Stimulated activated CD8-positive, alpha-beta memory T cell treated with anti-CD3 and anti-CD28 coated beads, Interleukin-4, amount 100 ng/mL, for 1 hour (primary cell): Measurements from ENCODE around the gene ADAM33.

Source experiments
- DNase-seq, 2 donors: peaks; one replicate each; pipeline ENCODE4 v3.0.0-alpha.2; 2020; ENCODE audit warnings: low read depth in 2 of 2, low spot score in 1 of 2

Gene ADAM33

GRCh38 chr20:3687655-3688054 lies 5.8 kb upstream of the ADAM33 start:
- DNase-seq: no peak

- no peak for DNase-seq
Measured at GRCh38 chr20:3686867-3687321, 5.1 kb upstream of the ADAM33 start.

GRCh38 chr20:3686421-3686820 lies 4.6 kb upstream of the ADAM33 start:
- no peak for DNase-seq

DNA sequence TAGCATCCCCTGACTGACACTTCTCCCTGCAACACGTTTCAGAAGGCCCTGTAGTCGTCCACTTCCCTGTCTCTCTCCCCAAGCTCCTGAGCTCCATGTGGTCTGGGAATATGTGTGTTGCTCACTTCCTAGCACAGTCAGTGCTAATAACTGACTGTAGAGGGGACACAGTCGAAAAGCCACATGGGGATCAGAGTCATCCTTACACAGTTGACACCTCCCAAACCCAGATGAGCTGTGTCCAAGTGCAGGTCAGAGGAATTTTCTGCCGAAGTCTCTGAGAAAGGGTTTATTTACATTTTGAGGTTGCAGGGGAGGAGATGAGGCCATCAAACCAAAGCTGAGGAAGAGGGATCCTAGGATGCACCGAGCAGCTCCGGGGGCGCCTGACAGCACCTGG lies 3.5 kb upstream of the ADAM33 start:
- no peak for DNase-seq

DNA sequence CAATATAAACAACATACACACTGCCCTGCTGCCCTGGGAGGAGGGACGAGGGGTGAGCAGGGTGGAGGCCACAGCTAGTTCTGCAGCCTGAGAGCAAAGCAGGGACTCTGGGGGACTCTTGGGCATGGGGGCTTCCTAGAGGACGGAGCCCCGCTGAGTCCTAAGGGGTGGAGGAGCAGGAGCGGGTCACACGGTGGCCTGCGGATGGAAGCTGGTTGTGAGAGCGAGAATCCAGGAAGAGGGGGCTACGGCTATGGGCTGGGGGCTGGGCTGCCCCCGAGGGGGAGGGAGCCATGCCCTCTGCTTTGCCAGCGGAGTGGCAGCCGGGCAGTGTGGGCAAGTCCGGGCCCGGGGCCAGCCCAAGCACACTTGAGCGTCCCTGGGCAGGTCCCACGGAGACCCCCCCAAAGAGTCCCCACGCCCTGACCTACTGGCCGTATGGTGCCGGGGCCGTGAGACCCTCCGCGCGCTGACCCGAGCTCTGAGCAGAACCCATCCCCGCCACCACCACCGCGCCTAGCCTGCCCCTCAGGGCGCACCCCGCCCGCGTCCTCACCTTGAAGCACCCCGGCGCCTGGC lies 369 bp downstream of the ADAM33 start:
- DNase-seq: no peak

DNA sequence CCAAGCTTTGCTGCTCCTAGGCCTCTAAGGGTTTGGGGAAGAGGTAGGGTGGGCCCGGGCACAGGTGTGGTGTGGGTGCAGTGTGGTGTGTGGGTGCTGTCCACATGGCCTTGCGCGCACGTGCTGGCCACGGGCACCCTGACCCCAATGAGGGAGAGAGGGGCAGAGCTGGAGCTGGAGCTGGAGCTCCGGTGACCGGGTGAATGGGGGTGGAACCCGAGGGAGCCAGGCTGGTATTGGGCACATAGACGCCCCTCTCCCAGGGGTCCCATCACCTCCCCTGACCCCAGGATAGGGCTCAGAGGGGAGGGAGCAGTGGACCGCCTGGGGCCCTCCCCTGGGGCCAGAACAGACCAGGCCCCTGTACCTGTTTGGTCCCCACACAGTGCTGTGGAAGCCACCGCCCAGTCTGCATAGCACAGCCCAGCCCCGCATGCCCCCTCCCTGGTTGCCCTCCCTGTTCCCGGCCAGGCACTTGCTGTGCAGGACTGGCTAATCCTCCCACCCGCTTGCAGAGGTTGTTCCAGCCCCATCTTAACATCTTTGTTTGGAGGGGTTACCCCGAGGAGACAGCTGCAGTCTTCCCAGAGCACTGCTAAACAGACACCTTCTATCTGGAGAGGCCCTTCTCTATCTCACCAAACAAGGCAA lies 984 bp downstream of the ADAM33 start:
- DNase-seq: no peak

DNA sequence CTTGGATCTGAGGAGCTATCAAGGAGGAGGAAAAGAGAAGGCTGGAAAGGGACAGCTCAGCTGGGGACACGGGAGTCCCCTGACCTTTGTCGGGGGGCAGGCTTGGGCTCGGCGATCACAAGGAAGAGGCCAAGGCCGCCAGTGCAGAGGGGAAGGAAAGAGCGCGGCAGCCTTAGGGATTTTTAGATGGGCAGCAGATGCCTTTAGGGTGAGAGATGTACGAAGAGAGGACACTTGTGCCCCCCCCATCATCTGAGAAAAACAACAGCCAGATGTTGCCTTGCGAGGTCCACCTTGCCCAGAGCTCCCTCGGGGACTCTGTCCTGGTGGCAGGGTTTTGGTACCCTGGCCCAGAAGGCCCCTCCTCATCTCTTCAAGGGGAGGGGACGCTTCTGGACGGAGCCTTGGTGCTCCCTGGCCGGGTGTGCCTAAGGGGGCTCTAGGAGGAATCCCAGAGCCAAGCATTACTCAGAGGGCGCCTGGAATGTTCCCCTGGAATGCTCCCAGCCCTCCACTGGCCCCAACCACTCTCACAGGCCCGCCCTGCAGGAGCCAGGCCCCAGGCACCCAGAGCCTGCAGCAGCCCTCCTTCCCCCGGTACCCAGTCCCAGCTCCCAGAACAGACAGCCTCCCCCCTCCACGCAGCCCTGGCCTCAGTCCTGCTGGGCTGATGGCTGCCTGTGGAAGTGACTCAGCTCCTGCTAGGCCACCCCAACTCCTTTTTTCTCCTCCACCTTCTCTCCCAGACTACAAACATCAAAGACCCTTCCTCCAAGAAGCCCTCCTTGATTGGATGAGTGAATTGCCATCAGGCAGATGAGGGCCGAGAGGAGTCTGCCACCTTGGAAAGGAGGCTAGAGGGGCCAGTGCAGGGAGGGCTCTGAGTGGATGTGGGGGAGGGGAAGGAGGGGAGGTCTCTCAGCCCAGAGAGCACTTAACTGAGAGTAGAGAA lies 1.8 kb downstream of the ADAM33 start:
- DNase-seq: no peak

DNA sequence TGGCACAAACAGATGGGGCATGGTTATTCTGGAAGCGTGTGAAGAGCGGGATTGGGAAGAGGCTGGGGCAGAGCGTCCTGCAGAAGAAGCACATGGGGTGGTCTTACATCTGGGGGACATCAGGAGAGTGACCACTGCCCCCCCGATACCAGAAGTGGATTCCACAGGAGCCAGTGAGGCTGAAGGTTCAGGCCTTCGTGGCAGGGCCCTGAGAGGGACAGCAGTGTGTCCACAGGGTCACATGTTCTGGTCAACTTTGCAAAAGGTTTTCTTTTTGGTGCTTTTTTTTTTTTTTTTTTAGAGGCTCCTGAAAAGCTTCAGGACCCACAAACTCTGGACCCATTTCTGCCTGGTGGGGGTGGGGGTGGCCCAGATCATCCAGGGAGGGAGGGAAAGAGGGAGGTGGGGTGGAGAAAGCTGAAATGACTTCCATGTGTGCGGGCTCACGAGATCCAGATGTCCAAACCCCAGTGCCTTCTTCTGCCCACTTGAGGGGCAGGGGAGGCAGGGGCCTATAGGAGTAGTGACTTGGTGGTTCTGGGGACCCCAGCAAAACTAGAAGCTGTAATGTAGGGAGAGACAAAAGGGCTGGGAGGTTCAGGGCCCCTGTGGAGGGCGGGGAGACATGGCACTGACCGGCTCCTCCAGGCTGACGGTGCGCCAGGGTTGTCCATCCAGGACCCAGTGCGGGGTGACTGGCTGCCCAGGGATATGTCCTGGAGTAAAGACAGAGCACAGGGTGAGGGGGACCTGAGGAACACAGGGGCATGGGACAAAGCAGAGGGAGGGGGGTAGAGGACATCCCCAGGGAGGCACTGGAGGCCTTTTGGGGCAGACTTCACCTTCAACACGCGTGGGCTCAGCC lies 2.7 kb downstream of the ADAM33 start:
- DNase-seq: no peak

- DNase-seq: no peak
Measured at GRCh38 chr20:3678198-3678597, 3.6 kb downstream of the ADAM33 start.

GRCh38 chr20:3677733-3678132 lies 4.1 kb downstream of the ADAM33 start:
- no peak for DNase-seq

GRCh38 chr20:3674995-3675900 lies 6.6 kb downstream of the ADAM33 start:
- no peak for DNase-seq

- DNase-seq: no peak
Measured at GRCh38 chr20:3674447-3674846, 7.4 kb downstream of the ADAM33 start.

DNA sequence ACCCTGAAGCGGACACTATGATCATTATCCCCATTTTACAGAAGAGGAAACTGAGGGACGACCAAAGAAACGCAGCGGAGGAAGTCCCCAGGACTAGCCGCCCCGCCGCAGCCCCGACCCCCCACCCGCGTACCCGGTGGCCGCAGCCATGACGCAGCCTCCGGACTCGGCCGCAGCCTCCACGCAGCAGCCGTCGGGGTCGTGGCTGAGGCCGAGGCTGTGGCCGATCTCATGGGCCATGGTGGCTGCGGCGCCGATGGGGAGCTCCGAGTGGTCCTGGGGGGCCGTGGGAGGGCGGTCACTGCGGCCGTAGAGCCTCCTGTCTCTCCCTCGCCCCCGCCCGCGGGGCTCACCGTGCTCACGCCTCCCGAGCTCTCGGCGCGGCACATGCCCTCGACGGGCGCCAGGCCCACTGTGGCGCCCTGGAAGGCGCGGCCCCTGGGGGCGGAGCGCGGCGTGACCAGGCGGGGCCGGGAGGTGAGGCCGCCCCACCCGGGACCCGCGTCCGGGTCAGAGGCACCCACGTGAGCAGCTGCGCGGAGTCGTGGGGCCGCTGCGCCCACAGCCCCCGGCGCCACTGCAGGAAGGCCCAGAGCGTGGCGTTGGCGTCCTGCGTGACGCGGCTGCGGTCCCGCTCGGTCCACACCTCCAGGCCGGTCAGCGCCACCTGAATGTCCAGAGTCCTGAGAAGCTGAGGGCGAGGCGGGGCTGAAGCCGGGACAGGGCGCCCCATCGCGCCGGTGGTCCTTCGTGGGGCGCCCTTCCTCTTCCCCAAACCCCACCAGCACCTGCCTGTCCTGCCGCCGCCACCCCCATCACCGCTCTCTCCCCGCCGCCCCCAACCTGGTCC lies 8.4 kb downstream of the ADAM33 start:
- DNase-seq: no peak

DNA sequence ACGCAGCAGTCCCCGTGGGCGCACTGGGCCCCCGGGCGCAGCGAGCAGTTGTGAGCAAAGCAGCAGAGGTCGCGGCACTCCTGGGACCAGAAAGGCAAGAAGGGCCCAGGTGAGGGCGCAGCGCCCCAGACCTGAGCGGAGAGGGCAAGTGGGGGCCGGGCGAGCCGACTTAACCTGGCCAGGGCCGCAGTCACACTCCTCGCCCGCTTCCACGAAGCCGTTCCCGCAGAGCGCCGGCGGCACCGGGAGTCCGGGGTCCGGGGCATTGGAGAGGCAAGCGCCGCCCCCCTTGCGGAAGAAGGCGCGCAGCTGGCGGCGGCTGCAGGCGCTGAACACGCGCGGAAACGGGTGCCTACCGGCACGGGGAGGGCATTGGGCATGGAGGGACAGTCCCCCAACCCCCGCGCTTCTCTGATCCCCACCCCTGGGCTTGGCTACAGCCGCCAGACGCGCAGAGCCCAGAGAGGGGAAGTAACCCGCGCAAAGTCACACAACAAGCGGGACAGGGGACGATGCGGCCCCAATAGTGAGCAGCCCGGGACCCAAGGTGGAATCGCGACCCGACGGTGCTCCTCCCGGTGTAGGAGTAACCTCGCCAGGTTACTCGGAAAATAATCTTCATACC lies 9.2 kb downstream of the ADAM33 start:
- no peak for DNase-seq

GRCh38 chr20:3671986-3672546 lies 9.7 kb downstream of the ADAM33 start:
- no peak for DNase-seq

DNA sequence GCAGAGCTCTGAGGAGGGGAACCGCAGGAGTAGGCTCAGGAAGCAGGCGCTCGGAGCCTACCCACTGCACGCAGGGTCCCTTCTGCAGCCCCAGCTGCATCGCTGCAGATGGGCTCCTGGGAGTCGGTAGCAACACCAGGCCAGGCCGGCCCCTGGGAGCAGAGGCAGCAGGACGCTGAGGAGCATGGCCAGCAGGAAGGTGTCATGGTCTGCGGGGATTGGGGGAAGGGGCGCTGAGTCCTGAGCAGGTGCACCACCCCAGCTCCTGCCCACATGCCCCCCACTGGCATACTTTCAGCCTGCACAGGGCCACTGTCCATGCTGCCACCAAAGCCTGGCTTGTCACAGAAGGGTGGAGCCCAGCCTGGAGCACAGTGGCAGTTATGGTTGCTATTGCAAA lies 10.9 kb downstream of the ADAM33 start:
- no peak for DNase-seq

DNA sequence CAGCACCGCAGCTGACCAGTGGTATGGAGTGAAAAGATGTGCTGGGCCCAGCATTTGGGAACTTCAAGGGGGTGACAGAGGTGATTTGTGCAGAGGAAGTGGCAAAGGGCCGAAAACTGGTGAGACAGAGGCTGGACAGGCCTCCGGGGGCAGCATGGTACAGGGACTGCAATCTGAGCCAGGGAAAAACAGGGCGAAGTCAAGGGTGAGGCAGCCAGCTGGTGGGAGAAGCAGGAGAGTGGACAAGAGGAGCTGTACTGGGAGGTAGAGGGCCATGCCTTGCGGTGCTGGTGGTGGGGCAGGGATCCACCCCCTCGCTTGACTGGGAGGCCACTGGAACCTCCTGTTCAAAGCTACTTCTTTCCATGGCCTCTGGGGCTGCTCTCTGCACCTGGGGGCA lies 11.3 kb downstream of the ADAM33 start:
- no peak for DNase-seq

- no peak for DNase-seq
Measured at GRCh38 chr20:3669710-3670367, 12.0 kb downstream of the ADAM33 start.
